Umbilical cord (tissue), 2 donors: Measurements from ENCODE around the gene FLRT2. TPM values are rescaled to one million over a fixed set of nuclear protein-coding genes. Genes with fewer than 3 reads are reported as not detected.

Source experiments
- DNase-seq: peaks from one replicate; pipeline ENCODE4 v3.0.0-alpha.2; 2015; ENCODE audit warnings: low spot score
- total RNA-seq: library from RNA; depleted of rRNA; stranded (reverse); fragments of >200 nt; gene quantifications from one replicate; pipeline ENCODE4 v1.2.3, GENCODE V29; 2014; ENCODE audit warnings: low replicate concordance; ENCODE audit not compliant: insufficient read depth

Gene FLRT2
- 59.2 TPM for total RNA-seq

- DNase-seq = peak; percentile 91
Measured at GRCh38 chr14:85529803-85530574, at the start of gene FLRT2. FLRT2 (plus strand) TSS chr14:85530144; CDS start chr14:85621515, 91,371 bp downstream.

- no peak for DNase-seq
Measured at GRCh38 chr14:85481471-85481870, 48.5 kb upstream of the FLRT2 start.

- no peak for DNase-seq
Measured at GRCh38 chr14:85482552-85482951, 47.4 kb upstream of the FLRT2 start.

- no peak for DNase-seq
Measured at GRCh38 chr14:85483037-85483436, 46.9 kb upstream of the FLRT2 start.

- no peak for DNase-seq
Measured at GRCh38 chr14:85483652-85484051, 46.3 kb upstream of the FLRT2 start.

GRCh38 chr14:85487215-85487614 lies 42.7 kb upstream of the FLRT2 start:
- no peak for DNase-seq

GRCh38 chr14:85501751-85502150 lies 28.2 kb upstream of the FLRT2 start:
- no peak for DNase-seq

- DNase-seq = peak; percentile 67
Measured at GRCh38 chr14:85508863-85509262, 21.1 kb upstream of the FLRT2 start.

GRCh38 chr14:85512451-85512850 lies 17.5 kb upstream of the FLRT2 start:
- no peak for DNase-seq

GRCh38 chr14:85514487-85514886 lies 15.5 kb upstream of the FLRT2 start:
- no peak for DNase-seq

- peak; percentile 70 for DNase-seq
Measured at GRCh38 chr14:85516239-85517113, 13.5 kb upstream of the FLRT2 start.

- no peak for DNase-seq
Measured at GRCh38 chr14:85517114-85517688, 12.7 kb upstream of the FLRT2 start.

GRCh38 chr14:85519661-85520305 lies 10.2 kb upstream of the FLRT2 start:
- DNase-seq = no peak

GRCh38 chr14:85520581-85520980 lies 9.4 kb upstream of the FLRT2 start:
- no peak for DNase-seq

- no peak for DNase-seq
Measured at GRCh38 chr14:85523624-85524023, 6.3 kb upstream of the FLRT2 start.

- DNase-seq = no peak
Measured at GRCh38 chr14:85527006-85527405, 2.9 kb upstream of the FLRT2 start.

- DNase-seq = no peak
Measured at GRCh38 chr14:85527445-85528035, 2.4 kb upstream of the FLRT2 start.

GRCh38 chr14:85528080-85528896 lies 1.7 kb upstream of the FLRT2 start:
- peak; percentile 91 for DNase-seq

- DNase-seq = peak; percentile 82
Measured at GRCh38 chr14:85528897-85529631, 880 bp upstream of the FLRT2 start.

GRCh38 chr14:85530626-85531025 lies 682 bp downstream of the FLRT2 start:
- DNase-seq = no peak
